Aorta (tissue), 5 donors: ENCODE results near the gene SEC63. TPM values are rescaled to one million over a fixed set of nuclear protein-coding genes. Genes with fewer than 3 reads are reported as not detected.

ENCODE experiments used
- ATAC-seq: fragments of 200-7000 bp; cut with Tn5 transposase; one replicate; pipeline ENCODE4 v1.9.1; 2022; ENCODE audit warnings: moderate library complexity; ENCODE audit not compliant: low FRiP score
- DNase-seq, 2 donors: peaks; one replicate each; pipeline ENCODE4 v3.0.0-alpha.2; 2020
- H3K27ac ChIP-seq, 2 donors: one replicate each; pipeline ENCODE4 v1.5.1; 2013; ENCODE audit warnings: low read length in 2 of 2, mild to moderate bottlenecking in 2 of 2, moderate library complexity in 2 of 2, control low read depth in 1 of 2, inconsistent platforms in 1 of 2, low read depth in 1 of 2
- H3K27me3 ChIP-seq, 2 donors: one replicate each; pipeline ENCODE4 v1.6.1; 2013; ENCODE audit warnings: control low read depth in 1 of 2, low read length in 1 of 2, mild to moderate bottlenecking in 1 of 2, moderate library complexity in 1 of 2; ENCODE audit not compliant: insufficient read depth in 2 of 2, control insufficient read depth in 1 of 2
- H3K36me3 ChIP-seq, 2 donors: one replicate each; pipeline ENCODE4 v1.6.1; 2013; ENCODE audit warnings: control low read depth in 1 of 2, low read length in 1 of 2, mild to moderate bottlenecking in 1 of 2; ENCODE audit not compliant: insufficient read depth in 2 of 2, control insufficient read depth in 1 of 2
- H3K4me1 ChIP-seq, 2 donors: one replicate each; pipeline ENCODE4 v1.6.1; 2013; ENCODE audit warnings: low read length in 2 of 2, control low read depth in 1 of 2, mild to moderate bottlenecking in 1 of 2, moderate library complexity in 1 of 2; ENCODE audit not compliant: insufficient read depth in 2 of 2, control insufficient read depth in 1 of 2
- H3K4me3 ChIP-seq, 2 donors: one replicate each; pipeline ENCODE4 v1.5.1; 2013; ENCODE audit warnings: low read length in 2 of 2, control low read depth in 1 of 2, mild to moderate bottlenecking in 1 of 2
- H3K9me3 ChIP-seq: one replicate; pipeline ENCODE4 v1.6.1; 2013; ENCODE audit warnings: mild to moderate bottlenecking, low read length; ENCODE audit not compliant: control insufficient read depth
- WGBS, 2 donors: extraction: QIAGEN DNeasy Blood & Tissue Kit; methylation state at CpG; one replicate each; pipeline ENCODE4 v1.1.7; 2013; 5-methylcytosine and 5-hydroxymethylcytosine counted together
- intact Hi-C, 2 donors: fragments of 100-400 bp; cut with DNase I; formaldehyde crosslinking; loops; one replicate each; pipeline versions ENCODE4 v1.14.2 to v1.15.0; 2022
- polyA plus RNA-seq, 2 donors: library from polyadenylated mRNA; stranded (reverse); fragments of 200-250 nt; gene quantifications; one replicate each; pipeline ENCODE4 v1.2.3, GENCODE V29; 2013
- total RNA-seq, 2 donors: library from RNA; stranded (reverse); fragmentation: NEBNext Ultra II Directional; extraction: Animal tissue kit (Norgen Biotek cat#: 25700); gene quantifications; one replicate each; pipeline ENCODE4 v1.2.1, GENCODE V29; 2021
- donor health status: healthy with polysubstance abuse.
- donor health status: Bipolar disorder and iron deficiency.
- donor health status: DM: no; HTN: no; CAD: no.
- donor health status: DM: no; HTN: no; CAD: no.
- donor health status: DM: yes; HTN: yes; CAD: no.

SEC63 gene
- total and polyA plus RNA-seq, 4 donors, result 23.9 to 114 (median 80.4) TPM

GRCh38 chr6:107817784-107818183 is 140.2 kb downstream of the SEC63 start:
- 82 to 86% methylated on average over 4 of the region's 4 CpGs for WGBS, 2 donors
- no peak for ATAC-seq
- H3K27ac ChIP-seq, result no peak overlapping the region
- H3K4me3 ChIP-seq, result no peak overlapping the region
- peaks cover 1% of the 10 kb centered on the region for H3K9me3 ChIP-seq
- DNase-seq, result no peak
- H3K27me3 ChIP-seq, result no peaks in the 10 kb centered on the region
- no peaks in the 10 kb centered on the region for H3K36me3 ChIP-seq
- no peaks in the 10 kb centered on the region for H3K4me1 ChIP-seq
- intact Hi-C loops, result no loop called here

Other genes starting within 250 kb of the SEC63 start
- gene SCML4, start 133.9 kb downstream of the SEC63 start, total RNA-seq, result 1 to 10 TPM in 1 of 2 donors, under 1 TPM in 1; 0.45 to 1.3 TPM
- gene SCML4, start 133.9 kb downstream of the SEC63 start, polyA plus RNA-seq, result 1 to 10 TPM in 1 of 2 donors, not detected in 1; 1.6 TPM
- gene OSTM1, start 116.5 kb upstream of the SEC63 start, total RNA-seq, result 10 to 100 TPM; 45.0 to 68.3 TPM
- gene OSTM1, start 116.5 kb upstream of the SEC63 start, polyA plus RNA-seq, result 10 to 100 TPM; 17.8 to 18.5 TPM
- gene NR2E1, start 207.8 kb upstream of the SEC63 start, total RNA-seq, result not detected
- not detected for gene NR2E1, start 207.8 kb upstream of the SEC63 start, polyA plus RNA-seq